Measurements from ENCODE around the gene ARHGEF16.

Gene ARHGEF16

DNA sequence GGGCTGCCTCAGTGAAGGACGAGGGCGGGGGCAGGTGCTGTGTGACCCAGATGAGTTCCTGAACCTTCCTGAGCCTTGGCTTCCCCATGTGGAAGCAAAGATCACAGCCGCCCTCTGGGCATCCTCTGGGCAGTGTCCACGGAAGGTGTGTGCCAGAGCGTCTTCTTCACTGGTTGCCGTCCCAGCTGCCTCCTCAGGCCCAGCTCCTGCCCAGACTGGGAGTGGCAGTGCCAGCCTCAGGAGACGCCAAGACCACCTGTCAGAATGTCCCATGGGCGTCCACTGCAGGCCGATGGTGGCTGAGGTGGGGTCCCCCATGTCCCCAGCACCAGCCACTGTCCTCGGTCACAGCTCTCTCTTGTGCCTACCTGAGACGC lies 10.2 kb downstream of the ARHGEF16 start:
- no peak for DNase-seq (ENCODE audit: low read depth)
- no peak overlapping the region for H3K4me3 ChIP-seq (ENCODE audit: low read depth, low read length)
- TF ChIP-seq, protein P1, sequence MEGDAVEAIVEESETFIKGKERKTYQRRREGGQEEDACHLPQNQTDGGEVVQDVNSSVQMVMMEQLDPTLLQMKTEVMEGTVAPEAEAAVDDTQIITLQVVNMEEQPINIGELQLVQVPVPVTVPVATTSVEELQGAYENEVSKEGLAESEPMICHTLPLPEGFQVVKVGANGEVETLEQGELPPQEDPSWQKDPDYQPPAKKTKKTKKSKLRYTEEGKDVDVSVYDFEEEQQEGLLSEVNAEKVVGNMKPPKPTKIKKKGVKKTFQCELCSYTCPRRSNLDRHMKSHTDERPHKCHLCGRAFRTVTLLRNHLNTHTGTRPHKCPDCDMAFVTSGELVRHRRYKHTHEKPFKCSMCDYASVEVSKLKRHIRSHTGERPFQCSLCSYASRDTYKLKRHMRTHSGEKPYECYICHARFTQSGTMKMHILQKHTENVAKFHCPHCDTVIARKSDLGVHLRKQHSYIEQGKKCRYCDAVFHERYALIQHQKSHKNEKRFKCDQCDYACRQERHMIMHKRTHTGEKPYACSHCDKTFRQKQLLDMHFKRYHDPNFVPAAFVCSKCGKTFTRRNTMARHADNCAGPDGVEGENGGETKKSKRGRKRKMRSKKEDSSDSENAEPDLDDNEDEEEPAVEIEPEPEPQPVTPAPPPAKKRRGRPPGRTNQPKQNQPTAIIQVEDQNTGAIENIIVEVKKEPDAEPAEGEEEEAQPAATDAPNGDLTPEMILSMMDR (IDR thresholded peaks at IDR 0.05; ENCODE audit: low read depth, low read length, missing control alignments), result no peak

DNA sequence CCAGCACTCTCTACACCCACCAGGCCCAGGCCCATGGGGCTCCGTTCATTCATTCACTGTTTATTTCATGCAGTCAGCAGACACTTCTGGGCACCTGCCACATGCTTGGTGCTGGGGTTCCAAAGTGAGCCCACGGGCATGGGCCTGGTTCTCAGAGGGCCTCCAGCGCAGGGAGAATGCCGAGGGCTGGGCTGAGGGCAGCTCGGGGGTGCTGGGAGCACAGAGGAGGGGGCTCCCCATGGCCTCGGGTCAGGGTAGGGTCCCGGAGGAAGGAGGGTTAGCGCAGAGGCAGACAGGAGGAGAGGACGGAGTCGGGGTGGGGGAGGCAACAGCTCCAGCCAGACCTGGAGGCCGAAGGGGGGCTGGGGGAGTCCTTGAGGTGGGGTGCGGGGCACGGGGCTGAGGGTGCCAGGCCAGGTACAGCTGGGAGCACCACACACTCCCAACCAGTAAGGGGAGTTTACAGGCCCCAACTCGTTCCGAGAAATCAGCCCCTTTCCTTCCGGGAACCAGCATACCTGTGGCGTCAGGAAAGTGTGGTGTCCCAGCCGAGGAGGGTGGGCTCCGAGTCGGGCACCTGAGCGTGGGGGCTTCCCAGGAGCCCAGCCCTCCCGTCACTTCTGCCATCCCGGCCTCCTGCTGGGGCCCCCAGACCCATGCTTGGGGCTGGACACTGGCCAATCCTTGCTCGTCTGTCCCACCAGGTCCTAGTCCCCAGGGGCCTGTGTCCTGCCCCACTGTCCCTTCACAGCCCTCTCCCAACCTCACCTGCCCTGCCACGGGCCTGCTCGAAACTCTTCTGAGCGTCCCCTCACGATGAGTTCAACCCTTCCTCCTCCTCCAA lies 10.8 kb downstream of the ARHGEF16 start:
- H3K4me3 ChIP-seq (ENCODE audit: low read depth, low read length), result no peak overlapping the region
- no peak for DNase-seq (ENCODE audit: low read depth)
- TF ChIP-seq, protein P1 (IDR thresholded peaks at IDR 0.05; ENCODE audit: low read depth, low read length, missing control alignments), result no peak

DNA sequence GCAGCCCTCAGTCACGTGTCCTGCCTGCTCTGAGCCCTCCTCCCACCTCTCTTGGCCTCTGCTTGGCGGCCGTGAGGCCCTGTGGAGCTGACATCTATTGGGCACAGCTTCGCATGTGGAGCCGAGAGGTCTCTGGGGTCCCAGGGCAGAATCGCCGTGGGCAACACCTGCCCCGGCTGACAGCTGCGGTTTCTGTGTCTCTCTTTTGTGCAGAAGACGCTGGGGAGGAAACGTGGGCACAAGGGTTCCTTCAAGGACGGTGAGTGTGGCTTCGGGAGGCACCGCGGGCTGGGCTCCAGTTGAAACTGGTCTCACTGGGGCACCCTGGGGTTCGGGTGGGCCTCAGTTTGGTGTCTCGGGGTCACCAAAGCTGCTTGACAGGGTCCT lies 11.5 kb downstream of the ARHGEF16 start:
- no peak for DNase-seq (ENCODE audit: low read depth)
- no peak overlapping the region for H3K4me3 ChIP-seq (ENCODE audit: low read depth, low read length)
- TF ChIP-seq, protein P1 (IDR thresholded peaks at IDR 0.05; ENCODE audit: low read depth, low read length, missing control alignments), result no peak

DNA sequence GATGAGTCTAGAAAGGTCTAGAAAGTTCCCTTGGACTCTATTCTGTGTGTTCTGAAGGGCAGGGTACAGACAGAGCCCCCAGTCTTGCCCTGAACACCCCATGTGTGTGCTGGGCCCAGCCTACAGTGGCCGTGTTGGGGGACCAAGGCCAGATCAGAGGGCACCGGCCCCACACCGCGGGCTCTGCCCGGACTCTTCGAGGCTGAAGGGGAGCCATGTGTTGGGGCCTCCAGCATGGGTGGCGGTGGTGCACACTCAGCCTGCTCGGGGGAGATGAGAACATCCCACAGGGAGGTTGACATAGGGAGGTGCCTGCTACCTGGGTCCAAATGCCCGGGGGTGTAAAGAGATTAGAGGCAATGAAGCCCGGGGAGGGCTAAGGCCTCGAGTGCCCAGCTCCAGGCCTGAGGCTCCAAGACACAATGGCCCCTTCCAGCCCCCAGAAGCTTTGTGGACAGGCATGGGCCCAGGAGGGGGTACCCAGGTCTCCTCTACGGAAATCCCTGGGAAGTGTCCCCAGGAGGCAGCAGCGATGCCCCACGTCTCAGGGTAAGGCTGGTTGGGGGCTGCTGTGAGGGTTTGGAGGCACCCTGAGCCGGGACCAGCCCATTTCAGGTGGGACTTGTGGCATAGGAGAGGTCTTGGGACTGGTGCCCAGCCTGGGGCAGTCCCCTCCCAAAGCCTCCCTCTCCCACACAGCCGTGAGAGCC lies 12.1 kb downstream of the ARHGEF16 start:
- no peak for DNase-seq (ENCODE audit: low read depth)
- H3K4me3 ChIP-seq (ENCODE audit: low read depth, low read length), result no peak overlapping the region
- TF ChIP-seq, protein P1 (IDR thresholded peaks at IDR 0.05; ENCODE audit: low read depth, low read length, missing control alignments), result no peak

DNA sequence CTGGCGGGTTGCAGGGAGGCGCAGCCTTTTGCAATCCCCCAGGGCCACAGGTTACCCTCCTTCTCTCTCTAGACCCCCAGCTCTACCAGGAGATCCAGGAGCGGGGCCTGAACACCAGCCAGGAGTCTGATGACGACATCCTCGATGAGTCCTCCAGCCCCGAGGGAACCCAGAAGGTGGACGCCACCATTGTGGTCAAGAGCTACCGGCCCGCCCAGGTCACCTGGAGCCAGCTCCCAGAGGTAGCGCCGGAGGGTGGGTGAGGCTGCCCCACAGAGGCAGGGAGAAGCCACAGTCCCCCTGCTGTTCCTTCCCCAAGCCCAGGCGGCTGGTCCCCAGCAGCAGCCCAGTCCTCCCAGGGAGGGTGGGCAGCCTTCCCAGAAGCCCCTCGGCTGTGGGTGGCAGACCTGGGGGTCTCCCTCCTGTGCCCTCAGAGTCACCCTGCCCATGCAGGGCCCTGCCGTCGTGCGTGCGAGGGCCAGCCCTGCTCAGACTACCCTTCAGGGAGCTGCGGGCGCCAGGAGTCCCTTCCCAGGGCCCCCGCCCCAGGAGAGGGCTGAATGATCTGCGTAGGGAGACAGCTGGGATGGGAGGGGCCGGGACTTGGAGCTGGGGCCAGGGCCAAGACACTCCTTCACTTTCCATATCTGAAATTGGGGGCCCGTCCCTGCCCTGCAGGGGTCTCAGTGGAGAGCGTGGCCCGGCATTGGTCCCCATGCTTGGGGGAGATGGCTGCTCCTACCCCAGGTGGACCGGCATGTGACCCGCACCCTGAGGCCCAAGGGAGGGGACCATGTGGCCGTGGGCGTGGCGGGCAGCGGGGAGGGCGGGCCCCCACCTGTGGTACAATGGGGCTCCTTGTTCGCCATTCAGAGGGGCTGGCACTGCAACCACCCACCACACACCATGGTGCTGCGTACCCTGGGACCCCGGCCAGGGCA lies 12.9 kb downstream of the ARHGEF16 start:
- DNase-seq (ENCODE audit: low read depth), result no peak
- H3K4me3 ChIP-seq (ENCODE audit: low read depth, low read length), result no peak overlapping the region
- TF ChIP-seq, protein P1 (IDR thresholded peaks at IDR 0.05; ENCODE audit: low read depth, low read length, missing control alignments), result no peak

DNA sequence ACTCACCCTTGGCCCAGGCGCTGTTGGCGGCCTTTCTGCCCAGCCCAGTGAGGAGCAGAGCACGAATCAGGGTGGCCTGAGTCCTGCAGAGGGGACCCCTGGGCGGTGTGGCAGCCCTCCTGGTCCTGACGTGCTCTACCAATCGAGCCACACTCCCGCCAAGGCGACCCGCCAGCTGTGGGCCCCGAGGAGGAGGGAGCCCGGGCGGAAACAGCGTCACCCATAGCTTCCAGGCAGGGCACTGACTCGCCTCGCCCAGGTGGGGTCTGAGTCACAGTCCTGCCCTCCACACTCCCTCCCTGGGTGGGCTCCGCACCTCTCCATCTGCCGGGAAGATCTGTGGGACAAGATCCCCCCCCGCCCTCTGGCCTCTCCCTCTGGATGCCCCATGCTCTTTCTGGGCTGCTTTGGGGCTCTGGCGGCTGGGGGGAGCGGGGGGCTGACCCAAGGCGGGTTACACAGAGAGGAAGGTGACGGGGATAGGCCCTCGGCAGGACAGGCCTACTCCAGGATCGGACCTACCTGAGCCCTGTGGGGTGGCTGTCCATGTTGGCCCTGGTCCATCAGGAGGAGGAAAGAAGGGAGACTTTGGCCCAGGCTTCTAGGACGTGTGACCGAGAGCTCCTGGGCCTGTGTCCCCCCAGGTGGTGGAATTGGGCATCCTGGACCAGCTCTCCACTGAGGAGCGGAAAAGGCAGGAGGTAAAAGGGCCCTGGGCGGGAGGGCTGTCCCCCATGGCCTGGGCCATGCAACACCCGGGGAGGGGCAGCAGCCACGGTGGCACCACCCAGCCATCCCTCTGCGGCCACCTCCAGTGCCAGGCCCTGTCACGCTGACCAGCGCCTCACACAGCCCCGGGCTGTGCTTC lies 14.0 kb downstream of the ARHGEF16 start:
- H3K4me3 ChIP-seq (ENCODE audit: low read depth, low read length), result no peak overlapping the region
- TF ChIP-seq, protein P1 (IDR thresholded peaks at IDR 0.05; ENCODE audit: low read depth, low read length, missing control alignments), result no peak
- DNase-seq (ENCODE audit: low read depth), result no peak
